Epidermal melanocyte (primary cell): ENCODE data around the gene AGBL4.

Experiments used
- DNase-seq: peaks from one replicate; pipeline ENCODE4 v3.0.0; 2011; ENCODE audit warnings: low spot score; ENCODE audit not compliant: insufficient read length

The AGBL4 gene

GRCh38 chr1:48944811-48945210 is 1078.9 kb downstream of the AGBL4 start:
- DNase-seq: no peak

DNA sequence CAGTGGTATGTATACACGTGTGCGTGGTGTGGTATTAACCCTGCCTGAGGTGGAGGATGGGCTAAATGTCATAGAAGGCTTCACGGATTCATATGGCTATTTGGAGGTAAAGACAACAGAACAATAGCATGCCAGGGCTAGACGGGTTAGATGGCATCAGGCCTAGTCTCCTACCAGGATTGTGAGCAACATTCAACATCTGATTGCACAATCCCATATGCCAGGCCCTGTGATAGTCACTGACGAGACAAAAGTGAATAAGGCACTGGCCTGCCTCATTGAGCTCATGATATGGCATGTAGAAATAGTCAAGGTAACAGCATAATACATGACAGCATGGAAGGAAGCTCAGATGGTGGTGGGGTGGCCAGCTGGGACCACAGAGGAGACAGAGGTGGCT is 1079.9 kb downstream of the AGBL4 start:
- no peak for DNase-seq

- DNase-seq: no peak
Measured at GRCh38 chr1:48943393-48943792, 1080.4 kb downstream of the AGBL4 start.

- no peak for DNase-seq
Measured at GRCh38 chr1:48940962-48941732, 1082.6 kb downstream of the AGBL4 start.

DNA sequence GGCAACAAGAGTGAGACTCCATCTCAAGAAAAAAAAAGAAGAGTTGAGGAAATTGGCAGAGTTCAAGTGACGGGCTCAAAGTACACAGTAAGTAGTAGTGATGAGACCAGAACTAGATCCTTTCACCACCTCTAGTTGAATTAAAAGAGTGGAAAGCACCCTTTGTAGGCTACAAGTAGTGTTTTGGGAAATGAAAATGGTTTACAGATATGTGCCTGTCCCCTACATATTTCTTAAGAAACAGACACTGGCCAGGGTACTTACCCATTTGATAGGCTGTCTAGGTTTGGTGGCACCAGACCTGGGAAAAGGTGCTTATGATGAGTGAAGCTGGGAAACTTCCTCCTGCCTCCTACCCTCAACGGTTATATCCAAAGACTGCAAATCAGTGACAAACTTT is 1083.4 kb downstream of the AGBL4 start:
- no peak for DNase-seq

DNA sequence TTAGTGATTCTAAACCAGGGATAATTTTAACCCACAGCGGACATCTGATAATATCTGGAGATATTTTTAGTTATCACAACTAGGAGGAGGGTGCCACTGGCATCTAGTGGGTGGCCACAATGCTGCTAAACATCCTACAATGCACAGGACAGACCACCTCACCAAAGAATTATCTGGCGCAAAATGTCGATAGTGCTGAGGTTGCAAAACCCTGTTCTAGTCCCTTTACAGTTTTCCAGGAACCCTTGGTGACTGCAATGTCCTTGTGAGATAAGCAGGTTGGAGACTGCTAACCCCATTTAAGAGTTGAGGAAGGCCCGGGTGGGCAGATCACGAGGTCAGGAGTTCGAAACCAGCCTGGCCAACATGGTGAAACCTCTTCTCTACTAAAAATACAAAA is 1083.9 kb downstream of the AGBL4 start:
- DNase-seq: no peak

DNA sequence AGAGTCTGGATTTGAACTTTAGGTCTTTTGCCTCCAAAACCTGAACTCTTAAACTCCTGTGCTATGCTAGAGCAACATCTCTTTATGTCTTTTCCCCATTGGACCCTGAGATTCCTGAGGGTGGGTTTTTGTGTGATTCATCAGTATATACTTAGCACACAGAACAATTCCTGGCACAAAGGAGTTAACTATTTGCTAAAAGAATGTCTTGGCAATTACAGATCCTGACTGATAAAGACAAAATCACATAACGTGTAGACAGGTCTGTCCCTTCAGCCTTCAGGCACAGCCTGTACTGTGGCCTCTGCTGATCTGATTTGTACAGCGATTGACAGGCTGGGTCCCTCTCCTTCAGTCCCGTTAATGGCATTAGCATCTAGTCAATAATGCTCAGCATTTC is 1084.7 kb downstream of the AGBL4 start:
- DNase-seq: no peak

DNA sequence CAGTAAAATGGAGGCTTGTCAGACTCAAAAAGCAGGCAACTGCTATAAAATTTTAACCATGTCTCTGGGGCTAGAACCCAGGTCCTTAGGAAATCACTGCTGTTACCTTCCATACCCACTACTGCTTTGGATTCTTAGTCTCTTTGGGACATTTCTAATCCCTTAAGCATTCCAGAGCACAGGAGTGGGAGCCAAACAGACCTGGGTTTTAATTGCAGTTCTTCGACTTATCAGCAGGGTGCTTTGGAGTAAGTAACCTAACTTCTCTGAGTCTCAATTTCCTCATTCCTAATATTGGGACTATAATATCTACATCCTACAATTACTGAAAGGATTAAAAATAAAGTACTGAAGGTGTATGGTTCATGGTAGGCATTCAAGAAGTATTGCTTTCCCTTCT is 1086.0 kb downstream of the AGBL4 start:
- DNase-seq: no peak

GRCh38 chr1:48936436-48936835 is 1087.3 kb downstream of the AGBL4 start:
- DNase-seq: no peak

DNA sequence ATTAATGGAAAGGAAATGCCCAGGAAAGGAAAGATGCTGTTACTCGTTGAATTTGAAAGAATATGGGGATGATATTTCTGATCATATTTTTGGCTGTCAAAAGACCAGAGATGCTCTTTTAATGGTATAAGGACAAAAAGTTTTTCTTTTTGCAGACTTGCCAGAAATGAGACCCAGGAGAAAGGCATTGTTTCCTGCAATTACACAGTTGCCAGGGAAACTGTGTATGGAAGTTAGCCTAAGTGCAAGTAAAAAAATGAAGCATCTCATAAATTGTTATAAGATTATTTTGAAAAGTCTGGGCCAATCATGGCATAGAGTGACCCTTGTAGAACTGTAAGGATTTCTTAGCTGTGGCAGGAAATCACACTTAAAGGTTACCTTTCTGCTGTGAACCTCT is 1091.4 kb downstream of the AGBL4 start:
- DNase-seq: no peak

DNA sequence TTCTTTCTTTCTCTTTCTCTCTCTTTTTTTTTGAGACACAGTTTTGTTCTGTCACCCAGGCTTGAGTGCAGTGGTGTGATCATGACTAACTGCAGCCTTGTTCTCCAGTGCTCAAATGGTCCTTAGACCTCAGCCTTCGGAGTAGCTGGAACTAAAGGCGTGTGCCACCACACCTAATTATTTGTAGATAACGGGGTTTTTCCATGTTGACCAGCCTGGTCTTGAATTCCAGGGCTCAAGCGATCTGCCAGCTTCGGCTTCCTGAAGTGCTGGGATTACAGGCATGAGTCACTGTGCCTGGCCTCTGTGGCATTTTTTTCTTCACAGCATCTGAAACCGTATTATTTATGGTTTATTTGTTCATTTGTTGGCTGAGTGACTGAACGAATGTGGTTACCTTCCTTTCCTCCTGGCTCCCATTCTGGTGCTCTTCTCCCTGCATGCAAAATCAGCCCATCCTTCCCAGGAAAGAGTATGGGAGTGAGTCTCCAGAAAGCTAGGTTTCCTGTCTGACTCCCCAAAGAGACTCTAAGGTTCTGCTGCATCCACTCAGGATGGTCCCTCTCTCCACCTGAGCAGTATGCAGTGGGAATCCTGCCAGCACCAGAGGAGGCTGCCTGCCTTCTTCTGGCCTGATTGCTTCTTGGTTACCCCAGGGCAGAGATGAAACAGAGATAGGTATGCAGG is 1092.1 kb downstream of the AGBL4 start:
- no peak for DNase-seq

GRCh38 chr1:48930011-48930410 is 1093.7 kb downstream of the AGBL4 start:
- no peak for DNase-seq

- no peak for DNase-seq
Measured at GRCh38 chr1:48924099-48924498, 1099.7 kb downstream of the AGBL4 start.

GRCh38 chr1:48923116-48923515 is 1100.6 kb downstream of the AGBL4 start:
- DNase-seq: no peak

- no peak for DNase-seq
Measured at GRCh38 chr1:48920851-48921250, 1102.9 kb downstream of the AGBL4 start.

- no peak for DNase-seq
Measured at GRCh38 chr1:48917901-48918603, 1105.7 kb downstream of the AGBL4 start.

GRCh38 chr1:48917070-48917454 is 1106.7 kb downstream of the AGBL4 start:
- no peak for DNase-seq

GRCh38 chr1:48916130-48917069 is 1107.4 kb downstream of the AGBL4 start:
- no peak for DNase-seq

DNA sequence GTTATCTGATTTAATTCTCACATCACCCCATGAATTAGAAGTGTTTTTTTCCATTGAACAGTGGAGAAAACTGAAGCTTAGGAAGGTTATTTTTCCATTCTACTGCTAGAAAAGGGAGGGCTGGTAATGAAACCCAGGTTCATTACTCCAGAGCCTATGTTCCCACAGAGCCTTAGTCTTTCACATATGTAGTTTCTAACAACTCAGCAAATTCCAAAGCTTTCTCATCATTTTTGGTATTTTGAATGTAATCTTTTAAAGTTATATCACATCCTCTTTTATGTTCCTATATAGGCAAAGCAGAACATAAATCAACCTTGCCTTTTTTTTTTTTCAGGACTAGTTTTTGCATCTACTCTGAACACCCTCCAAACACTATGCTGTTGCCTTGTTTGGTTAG is 1115.1 kb downstream of the AGBL4 start:
- DNase-seq: no peak

DNA sequence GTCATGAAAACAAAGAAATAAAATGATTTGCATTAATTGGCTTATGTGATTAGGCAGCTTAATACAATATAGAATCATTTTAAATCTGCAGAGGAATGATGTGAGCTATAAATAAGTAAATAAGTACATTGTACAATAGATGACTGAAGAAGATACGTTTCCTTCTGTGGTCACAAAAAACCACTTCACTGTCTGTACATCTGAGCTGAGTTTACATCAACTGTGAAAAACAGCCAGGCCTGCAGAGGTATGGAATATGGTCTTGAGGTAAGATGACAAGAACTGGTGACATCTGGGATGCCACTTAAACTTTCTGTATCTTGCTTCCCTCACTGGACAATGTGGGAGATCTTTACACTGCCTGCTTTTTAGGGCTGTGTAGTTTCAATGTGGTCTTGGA is 1117.0 kb downstream of the AGBL4 start:
- DNase-seq: no peak

DNA sequence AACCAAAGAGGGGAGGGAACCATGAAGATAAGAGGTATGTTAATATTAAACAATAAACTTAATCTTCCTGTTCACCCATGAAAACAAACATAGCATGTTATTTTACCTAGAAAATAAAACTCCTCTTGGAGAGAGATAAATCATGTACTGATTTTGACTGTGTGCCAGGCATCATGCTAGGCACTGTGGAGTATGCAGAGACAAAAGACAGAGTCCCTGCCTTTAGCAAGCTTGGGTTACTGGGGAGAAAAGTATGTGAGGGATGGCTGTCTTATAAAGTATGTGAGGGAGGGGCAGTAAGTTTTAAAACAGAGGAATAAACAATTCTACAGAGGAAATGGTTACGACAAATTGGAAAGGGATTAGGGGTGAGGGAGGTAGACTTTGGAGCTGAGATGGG is 1117.6 kb downstream of the AGBL4 start:
- no peak for DNase-seq
